Endothelial cell (in vitro differentiated cells): ENCODE data around the gene SORBS1. TPM values are rescaled to one million over a fixed set of nuclear protein-coding genes. Genes with fewer than 3 reads are reported as not detected.

Experiments used
- DNase-seq: peaks from one replicate; pipeline ENCODE4 v3.0.0; 2021; ENCODE audit warnings: low spot score
- H3K27ac Mint-ChIP-seq: one replicate; pipeline ENCODE4 v1.8.0; 2021; ENCODE audit warnings: mixed read lengths, inconsistent platforms; ENCODE audit not compliant: unreplicated experiment
- H3K27me3 Mint-ChIP-seq: one replicate; pipeline ENCODE4 v1.8.0; 2021; ENCODE audit warnings: mild to moderate bottlenecking, moderate library complexity, mixed read lengths, inconsistent platforms; ENCODE audit not compliant: unreplicated experiment
- H3K36me3 Mint-ChIP-seq: one replicate; pipeline ENCODE4 v1.8.0; 2021; ENCODE audit warnings: mild to moderate bottlenecking, low read depth, mixed read lengths, inconsistent platforms; ENCODE audit not compliant: unreplicated experiment
- H3K4me1 Mint-ChIP-seq: one replicate; pipeline ENCODE4 v1.8.0; 2021; ENCODE audit warnings: mild to moderate bottlenecking, mixed read lengths, inconsistent platforms; ENCODE audit not compliant: unreplicated experiment
- H3K4me3 Mint-ChIP-seq: one replicate; pipeline ENCODE4 v1.8.0; 2021; ENCODE audit warnings: mild to moderate bottlenecking, mixed read lengths, inconsistent platforms; ENCODE audit not compliant: unreplicated experiment
- H3K9me3 Mint-ChIP-seq: one replicate; pipeline ENCODE4 v1.8.0; 2021; ENCODE audit warnings: mixed read lengths, inconsistent platforms; ENCODE audit not compliant: unreplicated experiment
- total RNA-seq: library from RNA; stranded (reverse); fragmentation: NEBNext Ultra II Directional; extraction: Animal tissue kit (Norgen Biotek cat#: 25700); gene quantifications from one replicate; pipeline ENCODE4 v1.2.1, GENCODE V29; 2021; ENCODE audit not compliant: unreplicated experiment
- TF ChIP-seq, protein P1 (sequence below): fragments of 200-600 bp; sonication (generic); IDR thresholded peaks from one replicate; pipeline ENCODE4 v1.5.0; 2021; ENCODE audit warnings: antibody characterized with exemption; ENCODE audit not compliant: unreplicated experiment

The SORBS1 gene
- total RNA-seq, 1 donor from 2014 or later = 103 TPM

GRCh38 chr10:95332666-95333249 lies 228.4 kb downstream of the SORBS1 start:
- Mint-ChIP-seq H3K4me3 (no peak overlapping the region), H3K9me3 (no peaks in the 10 kb centered on the region), H3K27ac (no peak overlapping the region), H3K4me1 (peaks cover 5% of the 10 kb centered on the region), H3K27me3 (peaks cover 5% of the 10 kb centered on the region), H3K36me3 (peaks cover 65% of the 10 kb centered on the region)
- TF ChIP-seq, protein P1, sequence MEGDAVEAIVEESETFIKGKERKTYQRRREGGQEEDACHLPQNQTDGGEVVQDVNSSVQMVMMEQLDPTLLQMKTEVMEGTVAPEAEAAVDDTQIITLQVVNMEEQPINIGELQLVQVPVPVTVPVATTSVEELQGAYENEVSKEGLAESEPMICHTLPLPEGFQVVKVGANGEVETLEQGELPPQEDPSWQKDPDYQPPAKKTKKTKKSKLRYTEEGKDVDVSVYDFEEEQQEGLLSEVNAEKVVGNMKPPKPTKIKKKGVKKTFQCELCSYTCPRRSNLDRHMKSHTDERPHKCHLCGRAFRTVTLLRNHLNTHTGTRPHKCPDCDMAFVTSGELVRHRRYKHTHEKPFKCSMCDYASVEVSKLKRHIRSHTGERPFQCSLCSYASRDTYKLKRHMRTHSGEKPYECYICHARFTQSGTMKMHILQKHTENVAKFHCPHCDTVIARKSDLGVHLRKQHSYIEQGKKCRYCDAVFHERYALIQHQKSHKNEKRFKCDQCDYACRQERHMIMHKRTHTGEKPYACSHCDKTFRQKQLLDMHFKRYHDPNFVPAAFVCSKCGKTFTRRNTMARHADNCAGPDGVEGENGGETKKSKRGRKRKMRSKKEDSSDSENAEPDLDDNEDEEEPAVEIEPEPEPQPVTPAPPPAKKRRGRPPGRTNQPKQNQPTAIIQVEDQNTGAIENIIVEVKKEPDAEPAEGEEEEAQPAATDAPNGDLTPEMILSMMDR = no peak
- DNase-seq = no peak

GRCh38 chr10:95331596-95332130 lies 229.5 kb downstream of the SORBS1 start:
- Mint-ChIP-seq H3K27me3 (peaks cover 8% of the 10 kb centered on the region), H3K4me3 (peak overlapping the region; percentile 18), H3K9me3 (no peaks in the 10 kb centered on the region), H3K4me1 (peaks cover 4% of the 10 kb centered on the region), H3K36me3 (peaks cover 59% of the 10 kb centered on the region), H3K27ac (no peak overlapping the region)
- DNase-seq = no peak
- TF ChIP-seq, protein P1 = no peak

GRCh38 chr10:95330966-95331453 lies 230.2 kb downstream of the SORBS1 start:
- peaks cover 57% of the 10 kb centered on the region for H3K36me3 Mint-ChIP-seq
- H3K4me1 Mint-ChIP-seq = peaks cover 4% of the 10 kb centered on the region
- H3K4me3 Mint-ChIP-seq = peak overlapping the region; percentile 18
- H3K27me3 Mint-ChIP-seq = peaks cover 8% of the 10 kb centered on the region
- H3K27ac Mint-ChIP-seq = no peak overlapping the region
- H3K9me3 Mint-ChIP-seq = no peaks in the 10 kb centered on the region
- DNase-seq = no peak
- TF ChIP-seq, protein P1 = no peak

DNA sequence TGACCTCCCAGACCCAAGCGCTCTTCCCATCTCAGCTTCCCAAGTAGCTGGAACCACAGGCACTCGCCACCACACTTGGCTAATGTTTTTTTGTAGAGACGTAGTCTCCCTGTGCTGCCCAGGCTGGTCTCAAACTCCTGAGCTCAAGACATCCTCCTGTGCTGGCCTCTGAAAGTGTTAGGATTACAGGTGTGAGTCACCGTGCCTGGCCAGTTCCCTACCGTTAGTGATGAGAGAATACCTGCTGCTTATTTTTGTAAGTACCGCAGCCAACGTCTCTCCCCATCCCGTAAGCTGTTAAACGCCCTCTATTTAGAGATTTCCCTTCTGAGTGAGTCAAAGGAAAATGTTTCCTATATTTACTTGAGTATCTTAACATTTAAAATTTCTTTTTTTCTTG lies 231.9 kb downstream of the SORBS1 start:
- Mint-ChIP-seq H3K36me3 (peaks cover 63% of the 10 kb centered on the region), H3K9me3 (no peaks in the 10 kb centered on the region), H3K4me1 (peaks cover 4% of the 10 kb centered on the region), H3K27ac (no peak overlapping the region), H3K4me3 (no peak overlapping the region), H3K27me3 (peaks cover 13% of the 10 kb centered on the region)
- no peak for DNase-seq
- TF ChIP-seq, protein P1 = no peak

DNA sequence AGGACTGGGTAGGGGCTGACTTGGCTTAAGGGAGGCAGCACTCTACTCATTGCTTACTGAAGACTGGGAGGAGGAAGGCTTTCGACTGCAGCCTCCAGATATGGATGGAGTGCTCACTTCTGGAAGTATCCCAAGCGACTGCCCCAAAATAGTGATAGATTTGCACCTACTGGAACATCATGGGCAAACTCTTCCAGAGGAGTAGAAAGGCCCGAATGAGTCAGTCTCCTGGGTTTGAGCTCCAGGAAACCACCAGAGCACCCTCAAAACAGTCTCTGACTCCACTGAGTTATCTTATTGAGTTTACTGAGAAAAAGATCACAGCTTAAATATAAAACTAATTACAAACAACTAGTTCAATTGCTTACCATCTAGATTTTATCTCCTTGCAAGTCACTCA lies 233.2 kb downstream of the SORBS1 start:
- Mint-ChIP-seq H3K27ac (no peak overlapping the region), H3K27me3 (peaks cover 13% of the 10 kb centered on the region), H3K4me3 (peak overlapping the region; percentile 11), H3K9me3 (no peaks in the 10 kb centered on the region), H3K36me3 (peaks cover 67% of the 10 kb centered on the region), H3K4me1 (peaks cover 4% of the 10 kb centered on the region)
- TF ChIP-seq, protein P1 = no peak
- DNase-seq = no peak
